Rectal smooth muscle tissue (tissue), 1 donor: ENCODE measurements around the gene LRRC59.
"Not testable (repeated sequence)": the region's sequence is repeated elsewhere in the genome, so short reads cannot be mapped to it uniquely, and the experiment has no call there.

Source experiments
- H3K27ac ChIP-seq: one replicate; pipeline ENCODE4 v1.7.0; 2013; ENCODE audit warnings: low read depth, low read length, inconsistent platforms
- H3K27me3 ChIP-seq: one replicate; pipeline ENCODE4 v1.7.0; 2013; ENCODE audit warnings: low read length; ENCODE audit not compliant: control insufficient read depth, insufficient read depth
- H3K36me3 ChIP-seq: one replicate; pipeline ENCODE4 v1.7.0; 2013; ENCODE audit warnings: low read length; ENCODE audit not compliant: control insufficient read depth, insufficient read depth
- H3K4me1 ChIP-seq: one replicate; pipeline ENCODE4 v1.7.0; 2013; ENCODE audit warnings: low read length; ENCODE audit not compliant: control insufficient read depth, insufficient read depth
- H3K4me3 ChIP-seq: one replicate; pipeline ENCODE4 v1.7.0; 2013; ENCODE audit warnings: low read length
- H3K9ac ChIP-seq: one replicate; pipeline ENCODE4 v1.7.0; 2013; ENCODE audit warnings: low read length

Gene LRRC59

GRCh38 chr17:50429793-50430192, 32.5 kb upstream of the LRRC59 start:
- no peak overlapping the region for H3K4me3 ChIP-seq
- H3K27ac ChIP-seq, result no peak overlapping the region
- no peaks in the 10 kb centered on the region for H3K27me3 ChIP-seq
- no peaks in the 10 kb centered on the region for H3K36me3 ChIP-seq
- no peak overlapping the region for H3K9ac ChIP-seq
- H3K4me1 ChIP-seq, result no peaks in the 10 kb centered on the region

- H3K36me3 ChIP-seq, result no peaks in the 10 kb centered on the region
- H3K4me3 ChIP-seq, result no peak overlapping the region
- H3K4me1 ChIP-seq, result no peaks in the 10 kb centered on the region
- H3K27me3 ChIP-seq, result no peaks in the 10 kb centered on the region
- no peak overlapping the region for H3K9ac ChIP-seq
- H3K27ac ChIP-seq, result no peak overlapping the region
Observed at GRCh38 chr17:50428831-50429424, 31.6 kb upstream of the LRRC59 start.

DNA sequence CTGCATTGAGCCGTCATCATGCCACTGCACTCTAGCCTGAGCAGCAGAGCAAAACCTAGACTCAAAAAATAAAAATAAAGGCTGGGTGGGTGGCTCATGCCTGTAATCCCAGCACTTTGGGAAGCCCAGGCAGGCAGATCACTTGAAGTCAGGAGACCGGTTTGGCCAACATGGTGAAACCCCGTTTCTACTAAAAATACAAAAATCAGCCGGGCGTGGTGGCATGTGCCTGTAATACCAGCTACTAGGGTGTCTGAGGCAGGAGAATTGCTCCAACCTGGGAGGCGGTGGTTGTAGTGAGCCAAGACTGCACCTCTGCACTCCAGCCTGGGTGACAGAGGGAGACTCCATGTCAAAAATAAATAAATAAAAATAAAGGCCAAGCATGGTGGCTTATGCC, 30.8 kb upstream of the LRRC59 start:
- not testable (repeated sequence) for H3K4me3 ChIP-seq, H3K36me3 ChIP-seq, H3K4me1 ChIP-seq, H3K9ac ChIP-seq, H3K27me3 ChIP-seq, H3K27ac ChIP-seq

DNA sequence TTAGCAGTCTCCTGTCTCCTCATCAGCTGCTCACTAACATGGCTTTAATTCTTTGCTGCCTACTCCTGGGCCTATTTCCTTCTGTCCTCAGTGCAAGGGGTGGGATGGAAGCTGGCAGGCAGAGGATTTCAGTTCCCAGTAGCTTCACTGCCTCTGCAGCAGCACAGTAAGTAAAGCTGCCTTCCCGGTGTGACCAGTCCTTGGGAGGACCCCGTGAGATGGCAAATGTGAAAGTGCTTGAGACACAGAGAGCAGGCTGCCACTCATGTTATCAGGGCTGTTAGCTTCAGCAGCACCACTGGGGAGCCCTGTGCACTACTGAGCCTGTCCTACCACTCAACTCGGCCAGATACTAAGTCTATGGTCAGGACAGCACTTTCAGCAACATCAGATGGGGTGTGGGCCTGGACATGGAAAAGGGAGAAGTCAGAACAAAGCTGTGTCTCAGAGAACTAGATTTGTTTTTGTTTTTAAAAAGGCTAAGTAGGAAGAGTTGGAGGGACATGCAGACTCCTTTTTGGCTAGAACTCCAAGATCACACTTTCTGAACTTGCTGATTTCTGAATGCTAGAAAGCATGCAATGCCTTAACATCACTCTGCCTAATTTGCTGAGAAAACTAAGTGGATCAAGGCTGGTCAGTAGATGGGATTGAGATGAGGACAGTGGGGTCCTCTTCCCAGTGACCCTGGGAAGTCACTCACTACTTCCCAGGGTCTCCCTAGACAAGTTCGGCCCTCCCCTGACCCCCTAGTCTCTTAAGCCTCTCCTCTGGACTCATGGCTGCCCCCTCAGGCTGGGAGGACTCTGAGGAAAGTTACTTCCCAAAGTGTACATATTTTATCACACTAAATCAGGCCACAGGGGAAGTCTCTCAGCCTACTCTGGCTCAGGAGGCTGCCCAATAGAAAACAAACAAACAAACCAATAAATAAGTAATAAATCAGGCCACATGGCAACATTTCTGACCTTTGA, 29.8 kb upstream of the LRRC59 start:
- Histone ChIP-seq H3K4me3 (peak overlapping the region; percentile 70), H3K4me1 (no peaks in the 10 kb centered on the region), H3K36me3 (no peaks in the 10 kb centered on the region), H3K9ac (peak overlapping the region; percentile 8), H3K27ac (peak overlapping the region; percentile 38), H3K27me3 (no peaks in the 10 kb centered on the region)

- H3K4me1 ChIP-seq, result no peaks in the 10 kb centered on the region
- H3K4me3 ChIP-seq, result peak overlapping the region; percentile 70
- H3K27ac ChIP-seq, result peak overlapping the region; percentile 38
- H3K9ac ChIP-seq, result peak overlapping the region; percentile 8
- no peaks in the 10 kb centered on the region for H3K36me3 ChIP-seq
- H3K27me3 ChIP-seq, result no peaks in the 10 kb centered on the region
Observed at GRCh38 chr17:50426472-50426782, 29.1 kb upstream of the LRRC59 start.

DNA sequence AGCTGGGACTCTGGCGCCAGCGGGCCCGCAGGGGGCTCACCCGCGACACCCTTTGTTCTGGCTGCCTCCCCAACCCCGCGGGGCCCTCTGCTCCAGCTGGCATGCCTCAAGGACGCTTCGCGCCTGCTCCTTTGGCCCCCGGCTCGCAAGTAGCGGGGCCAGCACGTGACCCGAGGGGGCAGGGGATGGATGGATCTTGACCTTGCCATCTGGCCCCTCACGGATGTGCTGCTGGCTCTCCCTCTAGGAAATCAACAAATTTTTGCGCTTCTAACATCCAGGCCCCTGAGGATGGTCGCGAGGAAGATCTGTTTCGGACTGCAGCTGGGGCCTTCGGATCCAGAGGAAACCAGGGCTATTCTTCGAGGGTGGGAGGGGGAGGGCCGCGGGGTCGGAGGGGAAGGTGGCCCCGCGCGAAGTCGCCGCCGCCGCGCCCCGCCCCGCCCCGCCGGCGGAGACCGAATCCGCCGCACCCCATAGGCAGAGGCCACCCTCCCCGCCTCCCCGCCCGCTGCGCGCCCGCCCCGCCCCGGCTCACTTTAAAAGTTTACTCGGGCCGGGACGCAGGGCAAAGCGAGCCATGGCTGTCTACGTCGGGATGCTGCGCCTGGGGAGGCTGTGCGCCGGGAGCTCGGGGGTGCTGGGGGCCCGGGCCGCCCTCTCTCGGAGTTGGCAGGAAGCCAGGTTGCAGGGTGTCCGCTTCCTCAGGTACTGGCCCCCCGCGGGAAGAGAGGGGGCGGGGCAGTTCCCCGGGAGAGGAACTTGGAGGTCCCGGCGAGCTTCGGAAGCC, 28.6 kb upstream of the LRRC59 start, which contains the start of gene ACSF2:
Gene ACSF2 (plus strand): TSS at position 537 of the 790 bp plus-strand sequence. CDS start 44 bp downstream, at position 581.
- H3K9ac ChIP-seq, result peak within 1 kb of the TSS; percentile 19
- peak within 1 kb of the TSS; percentile 65 for H3K27ac ChIP-seq
- H3K36me3 ChIP-seq, result no peaks in the 10 kb centered on the region
- H3K4me1 ChIP-seq, result no peaks in the 10 kb centered on the region
- H3K4me3 ChIP-seq, result peak within 1 kb of the TSS; percentile 74
- no peaks in the 10 kb centered on the region for H3K27me3 ChIP-seq

DNA sequence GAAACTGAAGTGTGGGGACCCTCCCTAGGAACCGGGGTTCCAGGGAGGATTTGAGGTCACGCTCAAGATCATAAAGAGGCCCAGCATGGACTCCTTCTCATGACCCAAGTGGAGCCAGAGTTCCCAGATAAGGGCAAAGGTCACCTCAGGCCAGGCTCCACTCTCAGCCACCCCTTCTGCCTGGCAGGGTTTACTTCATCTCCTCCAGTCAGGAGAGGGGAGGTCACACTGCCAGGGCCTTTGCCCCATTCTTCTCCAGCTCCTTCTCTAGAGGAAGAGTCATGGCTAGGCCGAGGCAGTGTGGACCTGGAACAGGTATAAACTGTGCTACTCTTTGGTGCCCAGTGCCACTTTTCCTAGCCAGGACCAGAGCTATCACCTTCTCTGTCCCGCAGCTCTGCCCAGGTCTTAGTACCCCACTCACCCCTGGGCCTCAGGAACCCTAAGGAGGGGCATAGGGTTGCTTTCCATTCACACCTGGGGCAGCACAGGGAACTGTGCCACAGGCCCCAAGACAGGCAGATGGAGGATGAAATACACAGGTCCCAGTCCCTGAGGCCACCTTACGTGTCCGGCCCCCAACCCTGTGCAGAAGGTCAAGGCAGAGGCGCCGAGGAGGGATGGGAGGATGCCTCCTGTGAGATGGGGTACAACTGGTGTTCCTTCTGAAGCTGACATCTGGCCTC, 27.8 kb upstream of the LRRC59 start:
- H3K27ac ChIP-seq, result no peak overlapping the region
- H3K4me3 ChIP-seq, result peak overlapping the region; percentile 74
- H3K4me1 ChIP-seq, result no peaks in the 10 kb centered on the region
- H3K27me3 ChIP-seq, result no peaks in the 10 kb centered on the region
- H3K36me3 ChIP-seq, result no peaks in the 10 kb centered on the region
- peak overlapping the region; percentile 19 for H3K9ac ChIP-seq

DNA sequence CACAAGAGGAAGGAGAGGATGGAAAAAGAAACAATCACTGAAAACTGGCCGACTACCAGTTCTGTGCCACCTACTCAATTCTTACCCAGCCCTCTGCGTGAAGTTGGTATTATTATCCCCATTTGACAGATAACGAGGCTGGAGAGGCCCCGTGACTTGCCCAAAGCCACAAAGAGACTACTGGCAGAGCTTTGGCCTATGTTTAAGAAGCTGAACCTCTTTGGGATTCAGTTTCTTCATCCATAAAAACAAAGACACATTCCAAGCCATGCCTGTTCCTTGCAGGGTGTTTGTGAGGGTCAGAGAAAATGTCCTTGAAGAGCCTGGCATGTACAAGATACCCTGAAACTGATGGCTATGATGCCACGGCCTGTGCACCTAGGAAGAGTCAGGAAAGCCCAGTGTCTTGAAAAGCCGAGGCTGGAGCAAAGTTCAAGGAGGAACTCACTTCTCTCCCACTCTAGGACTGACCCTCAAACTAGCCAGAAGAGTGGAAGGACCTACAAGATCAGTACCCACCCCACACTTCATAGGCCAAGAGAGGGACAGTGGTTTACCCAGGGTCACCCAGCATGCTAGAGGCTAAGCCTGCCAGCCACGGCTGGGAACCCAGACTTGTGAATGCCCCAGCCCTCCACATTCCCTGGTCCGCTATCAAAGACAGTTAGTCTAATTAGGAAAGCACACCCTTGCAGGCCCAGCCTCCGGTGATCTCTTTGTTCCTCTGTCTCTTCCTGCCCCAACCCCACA, 27.1 kb upstream of the LRRC59 start:
- Histone ChIP-seq H3K4me1 (no peaks in the 10 kb centered on the region), H3K4me3 (no peak overlapping the region), H3K27me3 (no peaks in the 10 kb centered on the region), H3K9ac (no peak overlapping the region), H3K36me3 (no peaks in the 10 kb centered on the region), H3K27ac (no peak overlapping the region)

DNA sequence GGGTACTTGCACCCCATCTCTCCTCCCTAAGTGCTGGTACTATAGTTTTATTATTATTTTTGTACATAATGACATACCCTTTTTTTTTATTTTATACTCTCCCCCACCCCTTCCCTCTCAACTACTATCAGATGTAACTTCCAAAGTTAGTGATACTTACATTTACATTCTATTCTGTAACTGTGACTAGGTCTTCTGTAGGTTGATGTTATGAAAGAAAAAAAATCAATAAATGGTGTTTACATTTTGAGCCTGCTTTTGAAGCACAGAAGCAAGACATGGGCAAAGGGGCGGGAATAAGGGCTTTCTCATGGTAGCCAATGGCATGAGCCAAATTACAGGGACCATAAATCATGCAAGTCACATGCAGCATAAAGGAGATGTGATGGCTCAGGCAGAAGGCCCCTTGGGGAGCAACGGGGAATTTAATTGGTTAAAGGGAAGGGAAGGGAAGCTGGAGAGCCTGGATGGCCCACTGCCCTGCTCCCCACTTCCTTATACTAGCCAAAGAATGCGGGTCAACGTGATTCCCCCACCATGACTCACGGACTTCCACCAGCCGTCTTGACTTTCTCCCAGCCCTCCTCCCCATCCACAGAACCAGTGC, 26.3 kb upstream of the LRRC59 start:
- no peak overlapping the region for H3K9ac ChIP-seq
- no peak overlapping the region for H3K4me3 ChIP-seq
- H3K27me3 ChIP-seq, result no peaks in the 10 kb centered on the region
- no peak overlapping the region for H3K27ac ChIP-seq
- no peaks in the 10 kb centered on the region for H3K36me3 ChIP-seq
- no peaks in the 10 kb centered on the region for H3K4me1 ChIP-seq

DNA sequence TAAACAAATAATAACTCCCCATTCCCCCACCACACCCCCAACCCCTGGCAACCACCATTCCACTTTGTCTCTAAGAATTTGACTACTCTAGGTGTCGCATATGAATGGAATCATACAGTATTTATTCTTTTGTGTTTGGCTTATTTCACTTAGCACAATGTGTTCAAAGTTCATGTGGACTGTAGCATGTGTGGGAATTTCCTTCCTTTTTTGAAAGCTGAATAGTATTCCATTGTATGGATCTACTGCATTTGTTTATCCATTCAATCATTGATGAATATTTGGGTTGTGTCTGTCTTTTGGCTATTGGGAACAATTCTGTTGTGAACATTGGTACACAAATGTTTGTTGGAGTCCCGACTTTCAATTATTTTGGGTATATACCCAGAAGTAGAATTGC, 25.4 kb upstream of the LRRC59 start:
- H3K36me3 ChIP-seq, result no peaks in the 10 kb centered on the region
- H3K4me3 ChIP-seq, result no peak overlapping the region
- H3K27ac ChIP-seq, result no peak overlapping the region
- no peak overlapping the region for H3K9ac ChIP-seq
- no peaks in the 10 kb centered on the region for H3K27me3 ChIP-seq
- no peaks in the 10 kb centered on the region for H3K4me1 ChIP-seq

GRCh38 chr17:50421308-50422051, 24.2 kb upstream of the LRRC59 start:
- H3K27me3 ChIP-seq, result no peaks in the 10 kb centered on the region
- no peaks in the 10 kb centered on the region for H3K36me3 ChIP-seq
- H3K27ac ChIP-seq, result no peak overlapping the region
- peak overlapping the region; percentile 25 for H3K4me3 ChIP-seq
- no peaks in the 10 kb centered on the region for H3K4me1 ChIP-seq
- H3K9ac ChIP-seq, result no peak overlapping the region
